ENCODE results near the gene GNB1. TPM values are rescaled to one million over a fixed set of nuclear protein-coding genes. Genes with fewer than 3 reads are reported as not detected.

The GNB1 gene
- total and polyA plus RNA-seq, 12 donors, result 64.9 to 228 (median 168) TPM

GRCh38 chr1:1776672-1777582 lies 114.0 kb downstream of the GNB1 start:
- Histone ChIP-seq H3K9me3 (peaks cover 0 to 2% (median 0%) of the 10 kb centered on the region in 11 donors), H3K27me3 (no peaks in the 10 kb centered on the region), H3K4me1 (peaks cover 18 to 69% (median 63%) of the 10 kb centered on the region in 9 donors), H3K27ac (peak overlapping the region; percentile 51 to 99 (median 92)), H3K36me3 (peaks cover 0 to 17% (median 8%) of the 10 kb centered on the region in 9 donors), H3K4me3 (peak overlapping the region in 9 of 10 donors; percentile 73 to 96 (median 91))
- 55 to 57% methylated on average over 9 of the region's 9 CpGs for WGBS, 2 donors
- no peak for TF ChIP-seq CTCF (IDR thresholded peaks at IDR 0.05)
- DNase-seq, result no peak
- no peak for ATAC-seq
- intact Hi-C loops (cut with DNase I), result loop anchor here in 4 of 10 donors (2.0 to 5.0 kb wide), 3 partner anchors 14 to 130 kb away; partner anchors contain the start of gene GNB1 (in 2 of the 4)

- no peak for DNase-seq
- H3K4me3 ChIP-seq, result no peak overlapping the region
- intact Hi-C loops (cut with DNase I), result loop anchor here in 4 of 10 donors (2.0 to 5.0 kb wide), 3 partner anchors 13 to 132 kb away; partner anchors contain the start of gene GNB1 (in 2 of the 4)
These were observed 115.3 kb downstream of the GNB1 start for GRCh38 chr1:1775327-1776226.

GRCh38 chr1:1773874-1774273 lies 117.0 kb downstream of the GNB1 start:
- Histone ChIP-seq H3K9me3 (peaks cover 0 to 27% (median 14%) of the 10 kb centered on the region in 11 donors), H3K36me3 (peaks cover 0 to 39% (median 11%) of the 10 kb centered on the region in 9 donors), H3K4me3 (no peak overlapping the region), H3K27me3 (no peaks in the 10 kb centered on the region), H3K27ac (no peak overlapping the region), H3K4me1 (peaks cover 17 to 39% (median 37%) of the 10 kb centered on the region in 9 donors)
- no peak for TF ChIP-seq CTCF (IDR thresholded peaks at IDR 0.05)
- ATAC-seq (no peak), DNase-seq (no peak)
- 98 to 99% methylated on average over 4 of the region's 4 CpGs for WGBS, 2 donors
- intact Hi-C loops (cut with DNase I), result no loop called here

More at GRCh38 chr1:1775327-1776226, 115.3 kb downstream of the GNB1 start:
- Histone ChIP-seq H3K27ac (peak overlapping the region in 4 of 10 donors; percentile 90 to 93 (median 92)), H3K4me1 (peaks cover 17 to 56% (median 50%) of the 10 kb centered on the region in 9 donors), H3K27me3 (no peaks in the 10 kb centered on the region), H3K36me3 (peaks cover 0 to 30% (median 11%) of the 10 kb centered on the region in 9 donors), H3K9me3 (peaks cover 0 to 15% (median 8%) of the 10 kb centered on the region in 11 donors)
- 78 to 81% methylated on average over 11 of the region's 11 CpGs for WGBS, 2 donors
- no peak for TF ChIP-seq CTCF (IDR thresholded peaks at IDR 0.05)
- ATAC-seq, result no peak

DNA sequence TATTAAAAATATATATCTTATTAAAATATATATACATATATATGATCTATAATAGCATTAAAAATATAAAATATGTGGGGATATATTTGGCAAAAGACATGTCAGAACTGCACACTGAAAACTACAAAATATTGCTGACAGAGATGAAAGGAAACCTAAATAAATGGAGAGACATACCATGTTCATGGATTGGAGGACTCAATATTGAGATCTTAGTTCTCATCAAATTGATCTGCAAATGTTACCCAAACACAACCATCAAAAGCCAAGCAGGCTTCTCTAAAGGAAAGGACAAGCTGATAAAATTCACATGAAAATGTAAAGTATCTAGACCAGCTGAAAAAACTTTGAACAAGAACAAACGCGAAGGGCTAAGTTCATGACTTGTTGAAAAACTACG lies 119.8 kb downstream of the GNB1 start:
- H3K36me3 ChIP-seq, result peaks cover 0 to 53% (median 17%) of the 10 kb centered on the region in 9 donors
- H3K27me3 ChIP-seq, result no peaks in the 10 kb centered on the region
- no peak for TF ChIP-seq CTCF (IDR thresholded peaks at IDR 0.05)
- intact Hi-C loops (cut with DNase I), result no loop called here
- no peak overlapping the region for H3K4me3 ChIP-seq
- ATAC-seq (no peak), DNase-seq (no peak)
- H3K9me3 ChIP-seq, result peaks cover 0 to 27% (median 14%) of the 10 kb centered on the region in 11 donors
- H3K4me1 ChIP-seq, result peaks cover 5 to 25% (median 15%) of the 10 kb centered on the region in 9 donors
- no peak overlapping the region for H3K27ac ChIP-seq
- WGBS, 2 donors, result 98% methylated on average over 3 of the region's 3 CpGs

Measured in heart right ventricle (tissue), 16 donors.